Activated gamma-delta T cell treated with anti-CD3 and anti-CD28 coated beads, Interleukin-2, amount 50 U/mL, for 16 hours (primary cell): ENCODE results near the gene BLM.
"Not testable (repeated sequence)": the region's sequence is repeated elsewhere in the genome, so short reads cannot be mapped to it uniquely, and the experiment has no call there.

Experiments used
- DNase-seq: peaks from one replicate; pipeline ENCODE4 v3.0.0-alpha.2; 2020; ENCODE audit warnings: low read depth

The BLM gene

GRCh38 chr15:90740545-90740944 is 23.4 kb downstream of the BLM start:
- DNase-seq, result not testable (repeated sequence)

GRCh38 chr15:90742087-90742486 is 24.9 kb downstream of the BLM start:
- no peak for DNase-seq

- DNase-seq, result no peak
Measured at GRCh38 chr15:90743407-90743806, 26.3 kb downstream of the BLM start.

- DNase-seq, result no peak
Measured at GRCh38 chr15:90744759-90745402, 27.7 kb downstream of the BLM start.

- DNase-seq, result no peak
Measured at GRCh38 chr15:90749754-90750153, 32.6 kb downstream of the BLM start.

- DNase-seq, result no peak
Measured at GRCh38 chr15:90750186-90750585, 33.0 kb downstream of the BLM start.

- no peak for DNase-seq
Measured at GRCh38 chr15:90751300-90751825, 34.2 kb downstream of the BLM start.

- DNase-seq, result no peak
Measured at GRCh38 chr15:90756916-90757315, 39.8 kb downstream of the BLM start.

GRCh38 chr15:90757461-90757860 is 40.3 kb downstream of the BLM start:
- no peak for DNase-seq

- no peak for DNase-seq
Measured at GRCh38 chr15:90760661-90761232, 43.6 kb downstream of the BLM start.

GRCh38 chr15:90761629-90762028 is 44.5 kb downstream of the BLM start:
- no peak for DNase-seq

GRCh38 chr15:90762109-90762508 is 45.0 kb downstream of the BLM start:
- no peak for DNase-seq

GRCh38 chr15:90763366-90764099 is 46.4 kb downstream of the BLM start:
- no peak for DNase-seq

- DNase-seq, result no peak
Measured at GRCh38 chr15:90765531-90765930, 48.4 kb downstream of the BLM start.

GRCh38 chr15:90765966-90766365 is 48.8 kb downstream of the BLM start:
- DNase-seq, result no peak

GRCh38 chr15:90769375-90769774 is 52.2 kb downstream of the BLM start:
- DNase-seq, result no peak

- no peak for DNase-seq
Measured at GRCh38 chr15:90773485-90773884, 56.3 kb downstream of the BLM start.

- DNase-seq, result no peak
Measured at GRCh38 chr15:90774731-90775514, 57.8 kb downstream of the BLM start.

- DNase-seq, result no peak
Measured at GRCh38 chr15:90780916-90781315, 63.8 kb downstream of the BLM start.

GRCh38 chr15:90782442-90782841 is 65.3 kb downstream of the BLM start:
- DNase-seq, result no peak

- no peak for DNase-seq
Measured at GRCh38 chr15:90787881-90788280, 70.7 kb downstream of the BLM start.

GRCh38 chr15:90789462-90789861 is 72.3 kb downstream of the BLM start:
- no peak for DNase-seq
